Ovary (tissue), 3 donors: ENCODE data around the gene ATP13A4.
"Not testable (repeated sequence)": the region's sequence is repeated elsewhere in the genome, so short reads cannot be mapped to it uniquely, and the experiment has no call there.

Experiments used
- CTCF ChIP-seq, 3 donors: fragments of 450-650 bp in 2 of 3; fragments of 200-600 bp in 1 of 3; IDR thresholded peaks; one replicate each; pipeline versions ENCODE4 v1.5.1 to v1.8.0; 2016 to 2022; ENCODE audit warnings: antibody characterized with exemption in 3 of 3, mild to moderate bottlenecking in 1 of 3
- EP300 ChIP-seq: sonication (generic); formaldehyde crosslinking; IDR thresholded peaks from one replicate; pipeline ENCODE4 v1.6.1; 2017; ENCODE audit warnings: antibody characterized with exemption
- donor health status: DM: no; HTN: no; CAD: no.

GRCh38 chr3:193526085-193526484 is 28.6 kb downstream of the ATP13A4 start:
- TF ChIP-seq CTCF (IDR thresholded peaks at IDR 0.05); EP300: not testable (repeated sequence)
